Measurements from ENCODE around the gene F2RL1. TPM values are rescaled to one million over a fixed set of nuclear protein-coding genes. Genes with fewer than 3 reads are reported as not detected.

The F2RL1 gene
- total RNA-seq = 7.2 and 12.6 TPM in 2 replicates

GRCh38 chr5:76818844-76819831, at the start of gene F2RL1:
Gene F2RL1 (plus strand): TSS chr5:76819030. CDS start chr5:76819183, 153 bp downstream.

GRCh38 chr5:76849419-76850291, 30.8 kb downstream of the F2RL1 start, which contains the start of gene S100Z:
Gene S100Z (plus strand): TSS chr5:76850014. CDS start chr5:76875360, 25,346 bp downstream.

Other genes with a start within 250 kb of the F2RL1 start
- gene F2RL2, start 195.6 kb upstream of the F2RL1 start, total RNA-seq = 2.6 and 12.0 TPM in 2 replicates
- gene F2R, start 102.9 kb upstream of the F2RL1 start, total RNA-seq = 64.1 and 74.9 TPM in 2 replicates
- not detected in 2 replicates for gene S100Z, start 31.0 kb downstream of the F2RL1 start, total RNA-seq
- not detected in 2 replicates for gene CRHBP, start 134.0 kb downstream of the F2RL1 start, total RNA-seq
- gene AGGF1, start 211.4 kb downstream of the F2RL1 start, total RNA-seq = 15.7 and 16.8 TPM in 2 replicates

Data from pericardium fibroblast (primary cell).